ENCODE measurements around the gene TTLL3. TPM values are rescaled to one million over a fixed set of nuclear protein-coding genes. Genes with fewer than 3 reads are reported as not detected.

TTLL3 gene
- total and polyA plus RNA-seq, 2 of the 8 experiments (the other 6 are each of a cell fraction or from before 2014, with no cell fraction given), result 5.9 to 8.9 TPM

- TF ChIP-seq USF2 (IDR thresholded peaks at IDR 0.05; ENCODE audit: low read length), result no peak
- no peak for TF ChIP-seq CTBP2 (IDR thresholded peaks at IDR 0.05; ENCODE audit: borderline replicate concordance, insufficient read depth, insufficient read length, low read length)
- TF ChIP-seq SP2 (IDR thresholded peaks at IDR 0.05; ENCODE audit: low read length), result no peak
- TF ChIP-seq TCF12 (IDR thresholded peaks at IDR 0.05; ENCODE audit: low read depth, low read length), result no peak
- TF ChIP-seq E2F6 (IDR thresholded peaks at IDR 0.05), result 0 out of 2 replicates have a peak, but pooled peaks have one; percentile 7
- TF ChIP-seq CBX8 (IDR thresholded peaks at IDR 0.05; ENCODE audit: borderline replicate concordance, low read depth, low read length), result no peak
- TF ChIP-seq SIRT6 (IDR thresholded peaks at IDR 0.05; ENCODE audit: low read length), result no peak
- peak; percentile 77 for TF ChIP-seq TAF7 (optimal IDR thresholded peaks at IDR 0.05; ENCODE audit: borderline replicate concordance, low read depth, low read length)
- TF ChIP-seq JUND (IDR thresholded peaks at IDR 0.05; ENCODE audit: low read length), result peak; percentile 97
- no peak for TF ChIP-seq JUN (IDR thresholded peaks at IDR 0.05; ENCODE audit: low read depth, low read length)
- no peak for TF ChIP-seq CBX5 (IDR thresholded peaks at IDR 0.05; ENCODE audit: low read depth, low read length)
- TF ChIP-seq POU5F1 (IDR thresholded peaks at IDR 0.05; ENCODE audit: low read depth, low read length), result no peak
- TF ChIP-seq POLR2AphosphoS5 (IDR thresholded peaks at IDR 0.05; ENCODE audit: low read depth, low read length), result peak; percentile 73
- no peak for TF ChIP-seq HDAC6 (IDR thresholded peaks at IDR 0.05; ENCODE audit: low read depth, low read length)
- no peak for TF ChIP-seq NANOG (IDR thresholded peaks at IDR 0.05; ENCODE audit: insufficient read depth, low read depth, low read length, poor library complexity, severe bottlenecking)
- TF ChIP-seq BACH1 (IDR thresholded peaks at IDR 0.05; ENCODE audit: low read length), result no peak
- TF ChIP-seq SUZ12 (IDR thresholded peaks at IDR 0.05; ENCODE audit: low read length), result no peak
- TF ChIP-seq MAX (IDR thresholded peaks at IDR 0.05), result peak; percentile 7; the same call in 1 of the 2 replicates
- TF ChIP-seq SAP30 (IDR thresholded peaks at IDR 0.05; ENCODE audit: insufficient read depth, insufficient replicate concordance, low read length), result no peak
- no peak for TF ChIP-seq ATF2 (IDR thresholded peaks at IDR 0.05; ENCODE audit: low read length)
- peak; percentile 33; the same call in 1 of the 2 replicates for TF ChIP-seq SP4 (IDR thresholded peaks at IDR 0.05; ENCODE audit: low read length)
These were observed 17.5 kb upstream of the TTLL3 start, which contains the start of the genes ARPC4 and TADA3 (continued) for GRCh38 chr3:9792405-9793160.

Measured in H1 (cell line).